Neural cell (in vitro differentiated cells): ENCODE data around the gene TRIM9. TPM values are rescaled to one million over a fixed set of nuclear protein-coding genes. Genes with fewer than 3 reads are reported as not detected.

ENCODE experiments used
- H2AFZ ChIP-seq: fragments of 200-600, 300-800 bp; sonication (generic), shearing (Covaris generic); 2 replicates; pipeline ENCODE4 v1.6.0; 2014; ENCODE audit warnings: low read depth, mild to moderate bottlenecking, antibody characterized with exemption, low read length, moderate library complexity
- H3F3A ChIP-seq: fragments of 200-600 bp; shearing (Covaris generic); 2 replicates; pipeline ENCODE4 v1.6.1; 2016; ENCODE audit warnings: mild to moderate bottlenecking, moderate library complexity, mixed read lengths, antibody characterized with exemption, low read length; ENCODE audit not compliant: insufficient read depth, poor library complexity, severe bottlenecking
- H3K27ac ChIP-seq: fragments of 200-600, 300-800 bp; sonication (generic), shearing (Covaris generic); 2 replicates; pipeline ENCODE4 v1.5.1; 2014; ENCODE audit warnings: mild to moderate bottlenecking, low read length, moderate library complexity
- H3K27me3 ChIP-seq: fragments of 300-800, 200-600 bp; sonication (generic), shearing (Covaris generic); 2 replicates; pipeline ENCODE4 v1.6.0; 2014; ENCODE audit warnings: mild to moderate bottlenecking, low read depth, low read length, moderate library complexity; ENCODE audit not compliant: insufficient read depth
- H3K36me3 ChIP-seq: fragments of 300-800, 200-600 bp; sonication (generic), shearing (Covaris generic); 2 replicates; pipeline ENCODE4 v1.5.1; 2014; ENCODE audit warnings: mild to moderate bottlenecking, antibody characterized with exemption, low read length, moderate library complexity; ENCODE audit not compliant: insufficient read depth
- H3K4me2 ChIP-seq: fragments of 300-800, 200-600 bp; sonication (generic), shearing (Covaris generic); 2 replicates; pipeline ENCODE4 v1.6.0; 2014; ENCODE audit warnings: mild to moderate bottlenecking, low read length
- H3K4me3 ChIP-seq: fragments of 300-800, 200-600 bp; sonication (generic), shearing (Covaris generic); 2 replicates; pipeline ENCODE4 v1.5.1; 2014; ENCODE audit warnings: mild to moderate bottlenecking, low read length, moderate library complexity
- H3K79me2 ChIP-seq: fragments of 200-600 bp; shearing (Covaris generic); replicated peaks from 2 replicates; pipeline ENCODE4 v1.6.0; 2014; ENCODE audit warnings: mild to moderate bottlenecking, low read length, moderate library complexity; ENCODE audit not compliant: insufficient read depth
- H3K9ac ChIP-seq: fragments of 300-800, 200-600 bp; sonication (generic), shearing (Covaris generic); 2 replicates; pipeline ENCODE4 v1.6.1; 2016; ENCODE audit warnings: mild to moderate bottlenecking, low read length, mixed read lengths
- H3K9me2 ChIP-seq: fragments of 200-600 bp; shearing (Covaris generic); 2 replicates; pipeline ENCODE4 v1.6.1; 2016; ENCODE audit warnings: mild to moderate bottlenecking, low read length, mixed read lengths; ENCODE audit not compliant: insufficient read depth
- H3K9me3 ChIP-seq: fragments of 200-600, 300-800 bp; sonication (generic), shearing (Covaris generic); 2 replicates; pipeline ENCODE4 v1.6.1; 2016; ENCODE audit warnings: mild to moderate bottlenecking, mixed run types, low read length, moderate library complexity, mixed read lengths
- H4K20me1 ChIP-seq: fragments of 200-600 bp; shearing (Covaris generic); 2 replicates; pipeline ENCODE4 v1.6.1; 2016; ENCODE audit warnings: mild to moderate bottlenecking, mixed run types; ENCODE audit not compliant: insufficient read depth
- CTCF ChIP-seq: fragments of 450-650 bp; IDR thresholded peaks from 2 replicates; pipeline ENCODE4 v1.5.1; 2014; ENCODE audit warnings: antibody characterized with exemption, mild to moderate bottlenecking, moderate library complexity; ENCODE audit not compliant: poor library complexity, severe bottlenecking
- EZH2 ChIP-seq: fragments of 200-600, 300-800 bp; shearing (Covaris generic), sonication (generic); IDR thresholded peaks from 2 replicates; pipeline ENCODE4 v1.6.1; 2014; ENCODE audit warnings: antibody characterized with exemption, low read length, borderline replicate concordance, mild to moderate bottlenecking; ENCODE audit not compliant: insufficient read depth, poor library complexity, severe bottlenecking
- MXI1 ChIP-seq: fragments of 450-650 bp; conservative IDR thresholded peaks from 2 replicates; pipeline ENCODE4 v1.6.1; 2014; ENCODE audit warnings: antibody characterized with exemption, mild to moderate bottlenecking; ENCODE audit not compliant: poor library complexity, severe bottlenecking
- REST ChIP-seq: IDR thresholded peaks from 2 replicates; pipeline ENCODE4 v1.6.1; 2012; ENCODE audit warnings: borderline replicate concordance
- polyA plus RNA-seq: library from polyadenylated mRNA; depleted of rRNA; stranded (reverse); fragments of >200 nt; gene quantifications from 2 replicates; pipeline ENCODE4 v1.2.3, GENCODE V29; 2014

TRIM9 gene
- polyA plus RNA-seq, 1 donor from 2014 or later = 15.9 TPM

DNA sequence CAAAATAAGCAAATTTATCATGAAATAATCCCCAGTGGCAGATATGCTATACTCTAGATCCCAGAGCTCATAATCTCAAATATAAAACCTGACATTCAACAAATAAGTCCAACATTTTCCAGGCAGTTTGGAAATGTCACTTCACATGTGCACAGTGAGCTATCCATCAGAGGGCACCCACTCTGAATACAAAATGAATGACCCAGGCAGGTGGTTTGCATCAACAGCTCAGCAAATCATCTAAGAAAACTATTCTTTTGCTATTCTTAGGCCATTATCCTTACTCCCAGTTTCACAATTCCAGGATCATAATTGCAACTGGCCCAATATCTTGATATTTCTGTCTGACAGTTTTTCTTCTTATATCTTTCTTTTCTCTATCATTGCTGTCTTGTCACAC is 38.5 kb downstream of the TRIM9 start:
- TF ChIP-seq REST = peak; percentile 29
- no peak for TF ChIP-seq CTCF
- H3K9ac ChIP-seq = no peak overlapping the region
- H3K79me2 ChIP-seq = no peaks in the 10 kb centered on the region
- H3K36me3 ChIP-seq = no peaks in the 10 kb centered on the region
- H3K4me2 ChIP-seq = no peak overlapping the region
- H3K9me2 ChIP-seq = no peaks in the 10 kb centered on the region
- H3K9me3 ChIP-seq = no peaks in the 10 kb centered on the region
- no peak overlapping the region for H3K27ac ChIP-seq
- no peak overlapping the region for H2AFZ ChIP-seq
- H4K20me1 ChIP-seq = no peaks in the 10 kb centered on the region
- H3K27me3 ChIP-seq = no peaks in the 10 kb centered on the region
- H3K4me3 ChIP-seq = no peak overlapping the region
- H3F3A ChIP-seq = no peaks in the 10 kb centered on the region

- Histone ChIP-seq H3K9me2 (no peaks in the 10 kb centered on the region), H3K27me3 (no peaks in the 10 kb centered on the region), H3K9ac (no peak overlapping the region), H3F3A (no peaks in the 10 kb centered on the region), H4K20me1 (no peaks in the 10 kb centered on the region), H3K9me3 (no peaks in the 10 kb centered on the region), H3K4me2 (no peak overlapping the region), H3K27ac (no peak overlapping the region), H2AFZ (no peak overlapping the region), H3K4me3 (no peak overlapping the region), H3K36me3 (no peaks in the 10 kb centered on the region), H3K79me2 (no peaks in the 10 kb centered on the region)
- TF ChIP-seq MXI1 (no peak), REST (no peak), EZH2 (no peak)
Measured at GRCh38 chr14:51053157-51053556, 41.7 kb downstream of the TRIM9 start.
